Natural killer cell (primary cell): ENCODE results near the gene JUN. TPM values are rescaled to one million over a fixed set of nuclear protein-coding genes. Genes with fewer than 3 reads are reported as not detected.
A peak's percentile ranks its signal among the peaks of the same experiment; 100 is the strongest.

Experiments
- ATAC-seq, 3 donors: fragments of 150-1000 bp in 2 of 3; fragments of 200-7000 bp in 1 of 3; cut with Tn5 transposase; 1 replicate in 1 of 3; 2 replicates in 2 of 3; pipeline ENCODE4 v1.10.0; 2021; ENCODE audit warnings: mild to moderate bottlenecking in 2 of 3, moderate library complexity in 2 of 3
- DNase-seq, 2 donors: peaks; one replicate each; pipeline versions ENCODE4 v3.0.0 to v3.0.0-alpha.2; 2013 to 2021; ENCODE audit warnings: mixed read lengths in 1 of 2
- H3K27ac ChIP-seq: one replicate; pipeline ENCODE4 v1.5.1; 2013; ENCODE audit warnings: mild to moderate bottlenecking, low read length
- H3K27me3 ChIP-seq: one replicate; pipeline ENCODE4 v1.6.1; 2013; ENCODE audit warnings: low read length; ENCODE audit not compliant: control insufficient read depth, insufficient read depth
- H3K36me3 ChIP-seq: one replicate; pipeline ENCODE4 v1.6.1; 2013; ENCODE audit warnings: low read length; ENCODE audit not compliant: control insufficient read depth, insufficient read depth
- H3K4me1 ChIP-seq: one replicate; pipeline ENCODE4 v1.6.1; 2013; ENCODE audit warnings: low read length; ENCODE audit not compliant: control insufficient read depth, insufficient read depth
- H3K4me3 ChIP-seq: one replicate; pipeline ENCODE4 v1.5.1; 2013; ENCODE audit warnings: low read length
- H3K9me3 ChIP-seq: one replicate; pipeline ENCODE4 v1.6.1; 2013; ENCODE audit warnings: low read length; ENCODE audit not compliant: control insufficient read depth, insufficient read depth
- H3K27ac Mint-ChIP-seq, 2 donors: one replicate each; pipeline ENCODE4 v1.8.0; 2022; ENCODE audit warnings: mild to moderate bottlenecking in 2 of 2, mixed read lengths in 2 of 2, moderate library complexity in 1 of 2
- H3K27me3 Mint-ChIP-seq, 2 donors: one replicate each; pipeline ENCODE4 v1.8.0; 2022; ENCODE audit warnings: low read depth in 2 of 2, mixed read lengths in 2 of 2
- H3K36me3 Mint-ChIP-seq: one replicate; pipeline ENCODE4 v1.8.0; 2022; ENCODE audit warnings: mixed read lengths
- H3K4me1 Mint-ChIP-seq, 2 donors: one replicate each; pipeline ENCODE4 v1.8.0; 2022; ENCODE audit warnings: mixed read lengths in 2 of 2
- H3K4me3 Mint-ChIP-seq: one replicate; pipeline ENCODE4 v1.8.0; 2022; ENCODE audit warnings: mild to moderate bottlenecking, moderate library complexity, mixed read lengths
- H3K9me3 Mint-ChIP-seq, 2 donors: one replicate each; pipeline ENCODE4 v1.8.0; 2022; ENCODE audit warnings: mixed read lengths in 2 of 2
- CTCF ChIP-seq: fragments of 200-600 bp; IDR thresholded peaks from one replicate; pipeline ENCODE4 v1.8.0; 2022; ENCODE audit warnings: antibody characterized with exemption
- WGBS: methylation state at CpG from one replicate; pipeline ENCODE4 v1.1.7; 2013; ENCODE audit warnings: missing lambda C conversion rate; ENCODE audit not compliant: insufficient coverage; 5-methylcytosine and 5-hydroxymethylcytosine counted together
- intact Hi-C: fragments of 100-400 bp; cut with micrococcal nuclease; formaldehyde crosslinking; loops from one replicate; pipeline ENCODE4 v1.14.2; 2022
- total RNA-seq, 4 donors: library from RNA; stranded (reverse); fragments of 120-200 nt in 1 of 4; gene quantifications; one replicate each; pipeline versions ENCODE4 v1.2.3 to v1.2.4, GENCODE V29; 2013 to 2022

JUN gene
- total RNA-seq, 3 donors from 2014 or later (not counting 1 experiment from before 2014, with no cell fraction given): 1,209 to 1,942 (median 1,808) TPM

DNA sequence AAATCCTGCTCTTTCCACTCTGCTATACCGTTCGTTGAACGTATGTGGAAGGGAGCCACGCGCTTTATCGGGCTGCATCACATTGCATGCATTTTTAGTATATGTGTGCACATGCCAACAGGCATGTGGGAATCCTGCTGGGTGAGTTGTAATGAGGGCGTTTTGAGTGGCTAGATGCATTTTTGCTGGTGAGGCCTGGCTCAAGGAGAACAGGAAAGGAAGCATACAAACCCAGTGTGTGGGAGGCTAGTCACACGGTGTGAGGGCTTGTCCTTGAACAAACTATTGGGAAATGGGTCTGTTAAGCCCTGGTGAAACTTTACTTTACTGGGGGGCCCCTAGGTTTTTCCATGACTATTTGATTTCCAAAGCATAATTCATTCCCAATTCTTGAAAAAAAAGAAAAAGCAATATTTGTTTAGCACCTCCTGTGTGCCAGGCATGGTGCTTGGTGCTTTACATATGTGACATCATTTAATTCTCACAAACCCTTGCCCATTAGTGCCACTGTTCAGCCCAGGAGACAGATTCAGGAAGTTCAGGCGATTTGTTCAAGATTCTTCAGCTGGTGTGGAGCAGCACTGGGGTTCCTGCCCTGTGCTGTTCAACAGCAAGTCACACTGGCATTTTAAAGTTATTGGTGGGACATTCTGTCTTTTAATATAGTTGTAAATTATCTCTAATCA, 25.6 kb upstream of the JUN start:
- ATAC-seq: no peak
- no peaks in the 10 kb centered on the region for H3K9me3 ChIP-seq
- no peak for DNase-seq
- Mint-ChIP-seq H3K4me3 (no peak overlapping the region), H3K4me1 (peaks cover 29 to 42% of the 10 kb centered on the region in 2 donors), H3K36me3 (peaks cover 12% of the 10 kb centered on the region), H3K27ac (peak overlapping the region in 1 of 2 donors; percentile 37), H3K9me3 (no peaks in the 10 kb centered on the region), H3K27me3 (no peaks in the 10 kb centered on the region)
- TF ChIP-seq CTCF: no peak
- 85% methylated on average over 9 of the region's 9 CpGs for WGBS
- no peak overlapping the region for H3K27ac ChIP-seq
- no peaks in the 10 kb centered on the region for H3K27me3 ChIP-seq
- H3K4me3 ChIP-seq: no peak overlapping the region
- intact Hi-C loops: loop anchor here (10.0 kb wide), 3 partner anchors 75 to 485 kb away; partner anchors contain the start of gene FGGY
- no peaks in the 10 kb centered on the region for H3K36me3 ChIP-seq
- H3K4me1 ChIP-seq: peaks cover 22% of the 10 kb centered on the region

GRCh38 chr1:58808077-58808476, 24.2 kb upstream of the JUN start:
- H3K36me3 ChIP-seq: no peaks in the 10 kb centered on the region
- H3K9me3 ChIP-seq: no peaks in the 10 kb centered on the region
- peaks cover 12% of the 10 kb centered on the region for H3K36me3 Mint-ChIP-seq
- intact Hi-C loops: no loop called here
- DNase-seq: no peak
- no peak overlapping the region for H3K27ac Mint-ChIP-seq
- H3K4me1 Mint-ChIP-seq: peaks cover 19 to 29% of the 10 kb centered on the region in 2 donors
- H3K4me3 Mint-ChIP-seq: no peak overlapping the region
- H3K4me3 ChIP-seq: no peak overlapping the region
- no peaks in the 10 kb centered on the region for H3K27me3 Mint-ChIP-seq
- no peaks in the 10 kb centered on the region for H3K27me3 ChIP-seq
- no peak overlapping the region for H3K27ac ChIP-seq
- 47% methylated on average over 2 of the region's 2 CpGs for WGBS
- TF ChIP-seq CTCF: no peak
- ATAC-seq: no peak
- H3K4me1 ChIP-seq: peaks cover 8% of the 10 kb centered on the region
- H3K9me3 Mint-ChIP-seq: no peaks in the 10 kb centered on the region

DNA sequence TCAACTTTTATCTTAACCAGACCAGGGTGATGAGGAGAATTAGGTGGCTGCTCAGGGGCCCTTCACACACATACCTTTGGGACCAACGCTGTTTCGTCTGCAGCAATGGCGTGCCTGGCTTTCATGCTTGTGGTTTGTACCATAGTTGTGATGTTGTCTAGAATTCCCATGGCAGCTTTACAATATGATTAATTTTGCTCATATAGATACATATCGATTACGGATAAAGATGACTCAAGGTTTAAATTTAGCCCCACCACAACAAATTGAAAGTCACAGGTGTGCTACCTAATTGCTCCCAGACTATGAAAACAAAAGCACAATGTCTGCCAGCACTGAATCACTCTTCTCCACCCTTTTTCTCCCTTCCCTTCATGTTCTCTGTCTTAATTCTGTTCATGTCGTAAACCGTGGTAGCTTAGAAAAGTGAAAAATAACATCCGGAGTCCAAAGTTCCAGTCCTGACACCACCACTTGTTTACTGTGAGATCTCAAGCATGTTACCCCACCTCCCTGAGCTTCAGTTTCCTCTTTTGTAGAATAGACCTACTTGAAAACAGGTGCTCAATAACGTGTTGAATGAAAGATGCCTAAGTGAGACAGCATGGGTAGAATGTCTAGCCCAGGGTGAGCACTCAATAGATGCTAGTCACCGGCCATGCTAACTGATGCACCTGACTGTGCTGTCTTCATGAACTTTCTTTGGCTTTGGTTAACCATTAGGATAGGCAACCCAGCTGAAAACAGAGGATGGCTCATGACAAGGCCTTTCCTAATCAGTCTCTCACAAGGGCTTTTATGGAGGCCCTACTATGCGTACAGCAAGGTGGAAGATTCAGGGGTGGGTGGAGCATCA, 22.1 kb upstream of the JUN start:
- H3K27me3 Mint-ChIP-seq: no peaks in the 10 kb centered on the region
- no peaks in the 10 kb centered on the region for H3K9me3 Mint-ChIP-seq
- ATAC-seq (no peak), DNase-seq (no peak)
- peaks cover 12% of the 10 kb centered on the region for H3K36me3 Mint-ChIP-seq
- Histone ChIP-seq H3K9me3 (no peaks in the 10 kb centered on the region), H3K27me3 (no peaks in the 10 kb centered on the region), H3K27ac (no peak overlapping the region), H3K4me3 (no peak overlapping the region), H3K36me3 (no peaks in the 10 kb centered on the region), H3K4me1 (no peaks in the 10 kb centered on the region)
- TF ChIP-seq CTCF: no peak
- peaks cover 0 to 10% of the 10 kb centered on the region in 2 donors for H3K4me1 Mint-ChIP-seq
- 84% methylated on average over 9 of the region's 11 CpGs for WGBS
- intact Hi-C loops: no loop called here
- no peak overlapping the region for H3K4me3 Mint-ChIP-seq
- H3K27ac Mint-ChIP-seq: peak overlapping the region in 1 of 2 donors; percentile 21
